Liver (tissue), 9 donors: ENCODE results near the gene FBLIM1. TPM values are rescaled to one million over a fixed set of nuclear protein-coding genes. Genes with fewer than 3 reads are reported as not detected.

Experiments
- DNase-seq: peaks from one replicate; pipeline ENCODE4 v3.0.0-alpha.2; 2017; ENCODE audit warnings: low spot score
- H3K27ac ChIP-seq, 2 donors: one replicate each; pipeline ENCODE4 v1.7.0; 2013; ENCODE audit warnings: inconsistent platforms in 2 of 2, low read length in 2 of 2, control low read depth in 1 of 2, low read depth in 1 of 2, mild to moderate bottlenecking in 1 of 2
- H3K27me3 ChIP-seq, 4 donors: one replicate each; pipeline versions ENCODE4 v1.6.1 to v1.7.0; 2013; ENCODE audit warnings: low read length in 3 of 4, inconsistent platforms in 1 of 4, mild to moderate bottlenecking in 1 of 4, moderate library complexity in 1 of 4; ENCODE audit not compliant: control insufficient read depth in 4 of 4, insufficient read depth in 4 of 4
- H3K36me3 ChIP-seq, 4 donors: one replicate each; pipeline versions ENCODE4 v1.6.1 to v1.7.0; 2013; ENCODE audit warnings: low read length in 3 of 4, mild to moderate bottlenecking in 3 of 4, low read depth in 1 of 4, moderate library complexity in 1 of 4; ENCODE audit not compliant: control insufficient read depth in 4 of 4, insufficient read depth in 3 of 4
- H3K4me1 ChIP-seq, 4 donors: one replicate each; pipeline versions ENCODE4 v1.6.1 to v1.7.0; 2013; ENCODE audit warnings: low read length in 3 of 4, mild to moderate bottlenecking in 3 of 4, moderate library complexity in 1 of 4; ENCODE audit not compliant: control insufficient read depth in 4 of 4, insufficient read depth in 4 of 4
- H3K4me3 ChIP-seq, 3 donors: one replicate each; pipeline versions ENCODE4 v1.6.1 to v1.7.0; 2013; ENCODE audit warnings: low read length in 3 of 3, control low read depth in 1 of 3, low read depth in 1 of 3, mild to moderate bottlenecking in 1 of 3
- H3K9ac ChIP-seq, 2 donors: one replicate each; pipeline ENCODE4 v1.7.0; 2013; ENCODE audit warnings: low read length in 2 of 2, mild to moderate bottlenecking in 2 of 2, moderate library complexity in 2 of 2, control low read depth in 1 of 2, low read depth in 1 of 2
- H3K9me3 ChIP-seq, 4 donors: one replicate each; pipeline versions ENCODE4 v1.6.1 to v1.7.0; 2013; ENCODE audit warnings: low read length in 3 of 4; ENCODE audit not compliant: control insufficient read depth in 4 of 4
- FOXA1 ChIP-seq: IDR thresholded peaks from 2 replicates; pipeline ENCODE4 v1.6.1; 2016; ENCODE audit warnings: antibody characterized with exemption
- GABPA ChIP-seq, 2 donors: IDR thresholded peaks in 1 of 2; conservative IDR thresholded peaks in 1 of 2; 2 replicates each; pipeline ENCODE4 v1.6.1; 2016; ENCODE audit warnings: antibody characterized with exemption in 2 of 2, mild to moderate bottlenecking in 1 of 2, moderate library complexity in 1 of 2
- HNF4A ChIP-seq, 2 donors: conservative IDR thresholded peaks; 2 replicates each; pipeline ENCODE4 v1.6.1; 2016; ENCODE audit warnings: antibody characterized with exemption in 2 of 2, mild to moderate bottlenecking in 2 of 2
- HNF4G ChIP-seq: IDR thresholded peaks from 2 replicates; pipeline ENCODE4 v1.6.1; 2016; ENCODE audit warnings: antibody characterized with exemption
- JUND ChIP-seq, 2 donors: IDR thresholded peaks; 2 replicates each; pipeline ENCODE4 v1.6.1; 2016; ENCODE audit warnings: antibody characterized with exemption in 2 of 2
- NR2F2 ChIP-seq: IDR thresholded peaks from 2 replicates; pipeline ENCODE4 v1.6.1; 2016; ENCODE audit warnings: antibody characterized with exemption
- REST ChIP-seq: IDR thresholded peaks from 2 replicates; pipeline ENCODE4 v1.6.1; 2016; ENCODE audit warnings: antibody characterized with exemption, mild to moderate bottlenecking
- RXRA ChIP-seq, 2 donors: IDR thresholded peaks; 2 replicates each; pipeline ENCODE4 v1.6.1; 2017 to 2018; ENCODE audit warnings: antibody characterized with exemption in 2 of 2, mild to moderate bottlenecking in 1 of 2
- SP1 ChIP-seq: IDR thresholded peaks from 2 replicates; pipeline ENCODE4 v1.6.1; 2018; ENCODE audit warnings: antibody characterized with exemption, mild to moderate bottlenecking
- WGBS: extraction: QIAGEN DNeasy Blood & Tissue Kit; methylation state at CpG from one replicate; pipeline ENCODE4 v1.1.7; 2013; 5-methylcytosine and 5-hydroxymethylcytosine counted together
- polyA plus RNA-seq, 2 donors: library from polyadenylated mRNA; stranded (reverse) in 1 of 2; unstranded in 1 of 2; fragments of 200-250 nt in 1 of 2; fragments of >200 nt in 1 of 2; fragmentation: Nextera tagmentation in 1 of 2; extraction: Ambion mirVana in 1 of 2; gene quantifications; one replicate each; pipeline versions ENCODE4 v1.2.1 to v1.2.3, GENCODE V29; 2013 to 2015
- total RNA-seq, 2 donors: library from RNA; depleted of rRNA; stranded (reverse); fragments of >200 nt; gene quantifications; one replicate each; pipeline ENCODE4 v1.2.3, GENCODE V29; 2014
- donor health status: healthy.
- donor health status: healthy.
- donor health status: healthy.
- donor health status: healthy.
- donor health status: healthy.

The FBLIM1 gene
- total and polyA plus RNA-seq, 4 donors, result 3.6 to 6.4 (median 3.7) TPM

GRCh38 chr1:15734296-15734695 lies 24.3 kb upstream of the FBLIM1 start:
- peaks cover 17 to 39% (median 27%) of the 10 kb centered on the region in 4 donors for H3K4me1 ChIP-seq
- WGBS, result 90% methylated on average over 13 of the region's 13 CpGs
- peaks cover 7 to 35% (median 16%) of the 10 kb centered on the region in 4 donors for H3K36me3 ChIP-seq
- TF ChIP-seq NR2F2, result no peak
- TF ChIP-seq HNF4G, result no peak
- TF ChIP-seq RXRA (IDR thresholded peaks at IDR 0.05), result no peak
- no peak for TF ChIP-seq FOXA1
- no peak for TF ChIP-seq GABPA (IDR thresholded peaks at IDR 0.05 in 1 of 2, conservative IDR thresholded peaks at IDR 0.05 in 1 of 2)
- no peak for TF ChIP-seq SP1
- no peak overlapping the region for H3K4me3 ChIP-seq
- H3K9ac ChIP-seq, result no peak overlapping the region
- DNase-seq, result no peak
- no peak overlapping the region for H3K27ac ChIP-seq
- H3K27me3 ChIP-seq, result no peaks in the 10 kb centered on the region
- H3K9me3 ChIP-seq, result no peaks in the 10 kb centered on the region

GRCh38 chr1:15734901-15735300 lies 23.7 kb upstream of the FBLIM1 start:
- peaks cover 3 to 33% (median 13%) of the 10 kb centered on the region in 4 donors for H3K36me3 ChIP-seq
- TF ChIP-seq HNF4A (conservative IDR thresholded peaks at IDR 0.05), result peak in 1 of 2 donors; percentile 37
- TF ChIP-seq RXRA (IDR thresholded peaks at IDR 0.05), result no peak
- no peak for TF ChIP-seq SP1
- peak overlapping the region; percentile 48 to 62 for H3K27ac ChIP-seq
- H3K9ac ChIP-seq, result no peak overlapping the region
- H3K9me3 ChIP-seq, result no peaks in the 10 kb centered on the region
- WGBS, result 51% methylated on average over 17 of the region's 17 CpGs
- peaks cover 17 to 39% (median 27%) of the 10 kb centered on the region in 4 donors for H3K4me1 ChIP-seq
- H3K4me3 ChIP-seq, result no peak overlapping the region
- no peaks in the 10 kb centered on the region for H3K27me3 ChIP-seq
- peak; percentile 53 for DNase-seq

- Histone ChIP-seq H3K4me1 (peaks cover 17 to 39% (median 27%) of the 10 kb centered on the region in 4 donors), H3K9me3 (no peaks in the 10 kb centered on the region), H3K4me3 (no peak overlapping the region), H3K27me3 (no peaks in the 10 kb centered on the region), H3K9ac (no peak overlapping the region), H3K27ac (peak overlapping the region; percentile 48 to 62), H3K36me3 (peaks cover 3 to 33% (median 13%) of the 10 kb centered on the region in 4 donors)
- TF ChIP-seq HNF4A (conservative IDR thresholded peaks at IDR 0.05) (no peak), HNF4G (no peak), JUND (IDR thresholded peaks at IDR 0.05) (no peak), SP1 (no peak), NR2F2 (no peak), REST (no peak)
- 46% methylated on average over 12 of the region's 12 CpGs for whole genome bisulfite sequencing
- DNase-seq, result no peak
Measured at GRCh38 chr1:15735304-15736037, 23.1 kb upstream of the FBLIM1 start.
